ENCODE results near the gene ATXN2.

The ATXN2 gene

DNA sequence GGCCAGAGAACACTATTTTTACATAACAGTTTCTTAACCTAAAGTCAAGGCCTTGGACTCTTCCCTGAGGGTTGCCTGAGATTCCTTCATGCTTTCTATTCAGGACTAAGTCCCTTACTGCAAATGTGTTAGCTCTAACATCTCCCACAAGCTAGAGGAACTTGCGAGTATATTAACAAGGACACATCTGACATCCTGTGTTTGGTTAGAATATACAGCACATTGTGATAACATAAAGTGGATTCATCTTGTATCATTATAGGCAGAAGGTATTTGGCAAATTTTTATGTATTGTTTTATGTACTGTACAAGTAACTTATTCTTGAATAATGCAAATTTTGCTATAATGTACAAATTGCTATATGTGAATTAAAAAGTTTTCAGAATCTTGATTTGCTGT is 147.9 kb downstream of the ATXN2 start:
- DNase-seq (ENCODE audit: low read depth, low spot score), result no peak

DNA sequence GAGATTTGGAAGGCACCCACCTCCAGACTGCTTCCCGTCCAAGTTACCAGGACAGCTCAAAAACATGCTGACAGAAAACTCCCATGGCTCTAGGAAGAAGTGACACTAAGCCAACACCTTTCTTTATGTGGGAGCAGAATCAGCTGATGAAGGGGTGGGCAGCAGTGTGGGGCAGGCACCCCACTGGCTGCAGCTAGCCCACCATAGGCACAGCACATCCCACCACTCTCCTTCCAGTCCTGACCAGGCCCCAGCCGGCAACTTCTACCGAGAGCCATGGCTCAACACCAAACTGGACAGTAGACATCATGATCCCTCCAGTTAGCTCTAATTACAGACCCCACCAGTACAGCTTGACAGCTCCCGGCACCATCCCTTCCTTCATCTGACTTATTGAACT is 148.4 kb downstream of the ATXN2 start:
- DNase-seq (ENCODE audit: low read depth, low spot score), result no peak

DNA sequence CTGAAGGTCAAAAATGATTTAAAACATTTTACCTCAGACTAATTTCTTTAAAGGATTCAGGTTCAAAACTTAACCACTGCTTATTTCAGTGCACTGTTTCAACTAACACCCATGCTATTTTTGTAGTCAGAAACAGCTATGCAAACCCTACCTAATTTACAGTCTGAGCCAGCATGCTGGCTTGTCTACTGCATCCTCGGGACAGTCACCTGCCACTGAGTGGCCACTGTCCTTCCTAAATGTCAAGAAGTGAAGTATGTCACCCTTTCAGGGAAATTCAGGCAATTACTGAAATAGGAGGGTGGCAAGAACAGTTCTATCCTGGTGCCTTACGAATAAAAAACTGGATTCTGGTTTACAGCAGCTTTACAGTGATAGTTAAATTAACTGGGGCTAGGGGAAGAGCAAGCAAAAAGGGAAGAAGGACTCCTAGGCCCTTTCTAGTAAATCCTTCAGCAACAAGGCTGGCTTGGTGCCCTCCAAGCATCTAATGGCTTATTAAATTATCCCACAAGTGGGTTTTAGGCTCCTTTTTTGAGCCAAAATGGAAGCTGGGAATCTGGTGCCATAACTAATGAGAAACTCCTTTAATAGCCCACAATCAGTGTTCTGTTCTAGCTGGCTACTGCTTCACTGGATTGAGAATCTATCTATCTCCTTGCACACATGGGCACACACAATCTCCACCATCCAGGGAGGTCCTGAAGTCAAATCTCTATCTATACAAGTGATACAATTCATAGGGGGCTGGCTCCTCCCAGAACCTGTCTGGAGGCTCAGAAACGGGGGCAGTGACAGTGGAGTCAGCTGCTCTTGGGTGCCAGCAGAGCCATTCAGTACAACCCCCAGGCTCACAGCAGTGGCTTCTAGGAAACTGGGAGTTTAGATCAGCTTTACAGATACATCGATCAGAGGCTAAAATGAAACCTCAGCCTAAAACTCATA is 150.0 kb downstream of the ATXN2 start:
- DNase-seq (ENCODE audit: low read depth, low spot score), result no peak

GRCh38 chr12:111448266-111448830 is 150.8 kb downstream of the ATXN2 start:
- no peak for DNase-seq (ENCODE audit: low read depth, low spot score)

DNA sequence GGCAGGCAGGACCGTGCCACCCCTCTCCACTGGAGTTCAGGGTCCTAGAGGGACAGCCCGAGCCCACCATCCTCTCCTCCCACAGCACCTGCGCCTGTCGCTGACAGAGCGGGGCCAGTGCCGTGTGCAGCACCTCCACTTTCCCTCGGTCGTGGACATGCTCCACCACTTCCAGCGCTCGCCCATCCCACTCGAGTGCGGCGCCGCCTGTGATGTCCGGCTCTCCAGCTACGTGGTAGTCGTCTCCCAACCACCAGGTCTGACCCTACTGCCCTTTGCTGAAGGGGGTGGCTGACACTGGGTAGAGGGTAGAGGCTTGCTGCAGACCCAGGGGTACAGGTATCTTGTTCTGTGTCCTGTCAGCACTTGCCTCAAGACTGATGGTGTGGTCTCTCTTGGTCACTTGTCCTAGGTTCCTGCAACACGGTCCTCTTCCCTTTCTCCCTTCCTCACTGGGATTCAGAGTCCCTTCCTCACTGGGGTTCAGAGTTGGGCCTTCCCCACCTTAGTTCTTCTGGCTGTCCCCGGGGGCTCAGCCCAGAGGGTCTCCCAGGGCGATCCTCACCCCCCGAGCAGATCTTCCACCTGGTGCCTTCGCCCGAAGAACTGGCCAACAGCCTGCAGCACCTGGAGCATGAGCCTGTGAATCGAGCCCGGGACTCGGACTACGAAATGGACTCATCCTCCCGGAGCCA is 151.4 kb downstream of the ATXN2 start:
- no peak for DNase-seq (ENCODE audit: low read depth, low spot score)

GRCh38 chr12:111446631-111447570 is 152.2 kb downstream of the ATXN2 start:
- no peak for DNase-seq (ENCODE audit: low read depth, low spot score)

DNA sequence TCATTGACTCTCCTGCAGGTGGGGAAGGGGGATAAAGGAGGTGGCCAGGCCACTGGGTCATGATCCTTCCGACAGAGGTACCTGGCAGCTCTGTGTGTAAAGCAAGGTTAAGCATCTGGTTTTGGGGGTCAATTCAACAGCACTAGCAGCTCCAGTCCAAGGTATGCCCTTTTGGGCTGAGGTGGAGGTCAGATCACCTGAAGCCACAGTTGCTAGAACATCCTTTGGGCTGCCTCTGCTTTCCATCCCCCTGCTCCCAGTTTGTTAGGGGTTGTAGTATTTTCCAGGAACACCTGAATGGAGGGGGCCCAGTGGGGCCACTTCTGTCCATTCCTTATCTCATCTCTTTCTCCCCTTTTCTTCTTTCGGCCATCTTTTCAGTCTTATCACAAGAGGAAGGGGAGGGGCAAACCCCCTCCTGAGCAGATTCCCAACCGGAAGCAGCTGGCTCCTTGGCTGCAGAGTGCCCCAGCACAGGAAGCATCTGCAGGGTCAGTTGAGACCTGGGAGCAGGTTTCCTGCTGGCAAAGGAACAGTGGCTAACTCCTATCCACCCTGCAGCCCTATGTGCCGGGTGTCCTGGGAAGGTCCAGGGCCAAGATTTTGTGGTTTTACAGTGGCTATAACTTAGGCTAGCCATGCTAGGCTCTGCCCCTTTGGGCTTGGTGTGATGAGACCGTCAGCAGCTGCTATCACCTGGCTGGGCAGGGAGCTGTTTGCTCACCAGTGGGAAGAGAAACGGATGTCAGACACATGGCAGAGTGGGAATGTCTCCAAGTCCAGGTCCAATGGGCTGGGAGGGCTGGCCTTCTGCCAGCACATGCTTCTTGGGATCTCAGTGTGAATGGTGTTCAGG is 153.2 kb downstream of the ATXN2 start:
- no peak for DNase-seq (ENCODE audit: low read depth, low spot score)

DNA sequence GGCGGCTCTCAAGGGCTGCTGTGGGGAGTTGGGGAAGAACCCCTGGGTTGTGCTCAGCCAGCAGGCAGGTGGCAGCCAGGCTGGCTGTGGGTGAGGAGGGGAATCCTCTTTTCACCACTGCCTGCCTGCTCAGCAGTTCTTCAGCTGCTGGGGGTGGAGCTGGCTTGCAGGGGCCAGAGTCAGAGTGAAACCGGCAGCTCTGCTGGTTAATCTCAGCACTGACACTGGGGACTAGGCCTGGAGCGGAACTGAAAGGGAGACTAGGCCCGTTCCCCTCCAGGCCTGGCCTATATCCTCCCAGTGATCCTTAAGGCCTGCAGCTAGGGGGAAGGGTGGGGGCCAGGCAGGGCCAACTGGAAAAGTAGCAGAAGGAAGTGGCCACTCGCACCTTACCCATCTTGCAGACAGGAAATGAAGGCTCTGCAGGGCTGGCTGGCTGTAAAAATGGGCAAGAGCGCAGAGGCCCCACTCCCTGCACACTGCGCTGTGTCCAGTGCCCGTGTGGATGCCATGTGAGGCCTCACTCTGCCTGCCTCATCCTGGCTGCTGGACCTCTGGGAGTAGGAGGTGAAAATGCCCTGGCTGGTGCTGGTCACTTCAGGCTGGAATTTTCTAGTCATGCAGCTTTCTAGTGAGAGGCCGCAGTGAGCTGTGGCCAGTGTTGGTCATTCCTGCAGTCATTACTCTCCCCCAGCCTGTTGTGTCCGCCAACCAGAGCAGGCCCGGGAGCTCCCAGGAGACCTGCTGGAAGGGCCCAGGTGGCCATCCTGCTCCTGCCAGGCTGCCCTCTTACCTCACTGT is 154.0 kb downstream of the ATXN2 start:
- no peak for DNase-seq (ENCODE audit: low read depth, low spot score)

DNA sequence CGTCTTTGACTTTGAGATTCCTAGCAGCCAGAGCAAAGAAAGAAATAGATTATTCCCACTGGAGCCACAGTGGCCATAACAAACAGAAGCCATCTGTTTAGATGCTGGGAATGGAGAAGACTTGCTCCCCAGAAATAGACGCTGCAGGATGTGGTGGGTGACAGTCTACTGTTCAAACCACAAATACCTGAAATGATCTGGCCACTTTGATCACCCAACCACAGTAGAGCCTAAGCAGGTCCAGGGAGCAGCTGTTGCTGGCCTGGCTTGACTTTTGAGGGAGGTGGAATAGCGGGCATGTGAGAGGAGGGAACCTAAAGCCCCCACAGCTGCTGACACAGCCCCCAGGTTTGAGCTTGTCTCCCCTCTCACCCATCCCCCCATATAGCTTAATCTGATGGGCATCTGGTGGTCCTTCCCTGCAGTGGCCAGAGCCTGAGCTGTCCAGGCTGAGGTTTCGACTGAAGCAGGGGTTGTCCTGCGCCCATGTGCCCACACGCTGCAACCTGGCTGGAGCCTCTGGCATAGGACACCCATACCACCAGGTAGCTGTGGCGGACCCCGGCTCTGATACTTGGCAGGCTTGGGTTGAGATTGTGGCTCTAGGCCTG is 154.7 kb downstream of the ATXN2 start:
- no peak for DNase-seq (ENCODE audit: low read depth, low spot score)

GRCh38 chr12:111443586-111443985 is 155.5 kb downstream of the ATXN2 start:
- DNase-seq (ENCODE audit: low read depth, low spot score), result no peak

DNA sequence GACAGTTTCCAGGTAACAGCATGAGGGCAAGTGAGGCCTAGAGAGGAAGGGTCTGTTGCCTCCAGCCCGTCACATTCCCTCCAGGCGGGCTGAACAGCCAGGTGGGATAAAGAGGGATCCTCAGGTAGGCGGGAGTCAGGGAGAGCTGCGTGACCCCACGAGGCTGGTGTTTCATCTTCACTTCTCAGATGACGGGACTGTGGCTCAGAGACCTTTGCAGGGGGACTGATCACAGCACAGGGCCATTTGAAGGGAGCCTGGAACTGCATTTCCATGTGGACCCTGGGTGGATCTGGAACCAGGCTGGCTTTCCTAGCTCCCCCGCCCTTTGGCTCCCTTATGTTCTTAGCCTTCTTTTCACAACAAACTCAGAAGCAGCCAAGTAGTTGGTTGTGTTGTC is 156.0 kb downstream of the ATXN2 start:
- DNase-seq (ENCODE audit: low read depth, low spot score), result no peak

DNA sequence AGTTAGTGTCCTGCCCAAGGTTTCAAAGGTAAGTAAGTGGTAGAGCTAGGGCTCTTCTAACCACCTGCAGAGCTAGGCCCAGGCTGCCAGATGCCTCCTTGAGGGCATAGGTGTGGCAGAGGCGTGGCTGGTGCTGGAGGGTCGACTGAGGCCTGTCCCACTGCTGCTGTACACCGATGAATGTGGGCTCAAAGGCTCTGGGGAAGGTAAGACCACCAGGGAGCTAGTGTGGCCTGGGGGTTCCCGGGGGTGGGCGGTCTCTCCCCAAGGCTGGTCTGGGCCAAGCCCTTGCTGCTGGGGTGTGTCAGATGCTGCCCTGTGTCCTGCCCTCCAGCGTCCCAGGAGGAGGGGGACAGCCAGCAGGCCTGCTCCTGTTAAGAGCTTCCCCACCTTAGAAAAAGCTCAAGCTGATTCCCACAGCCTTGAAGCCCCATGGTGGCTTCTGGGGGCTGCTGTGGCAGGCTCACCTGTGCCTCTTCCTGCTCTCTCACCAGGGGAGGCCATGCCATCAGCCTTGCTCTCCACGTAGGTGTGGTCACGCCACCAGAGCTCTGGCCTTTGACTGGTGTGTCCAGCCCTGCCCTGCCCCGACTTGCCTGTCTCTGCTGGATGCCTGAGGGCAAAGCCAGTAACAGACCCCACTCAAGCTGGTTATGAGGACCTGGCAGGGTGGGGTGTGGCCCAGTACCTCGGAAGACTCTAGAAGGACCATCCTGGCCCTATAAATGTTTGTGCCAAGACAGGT is 156.6 kb downstream of the ATXN2 start:
- DNase-seq (ENCODE audit: low read depth, low spot score), result no peak

GRCh38 chr12:111441107-111441928 is 157.8 kb downstream of the ATXN2 start:
- DNase-seq (ENCODE audit: low read depth, low spot score), result no peak

DNA sequence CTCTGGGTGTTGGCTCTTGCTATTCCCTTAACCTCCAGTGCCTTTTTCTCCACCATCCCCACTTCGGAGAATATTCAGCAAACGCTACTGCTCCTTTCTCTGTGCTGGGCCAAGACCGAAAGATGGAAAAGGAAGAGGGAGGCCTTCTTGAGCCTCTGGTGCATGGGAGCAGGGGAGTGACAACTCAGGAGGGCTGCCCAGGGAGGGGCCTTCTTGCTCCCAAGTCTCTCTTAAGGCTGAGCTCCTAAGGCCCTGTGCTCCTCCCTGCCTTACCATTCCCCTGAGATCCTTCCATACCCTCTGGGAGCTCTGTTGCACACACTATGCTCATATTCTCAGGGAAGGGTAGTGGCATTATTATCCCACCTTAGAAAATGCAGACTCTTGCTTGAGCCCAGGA is 158.5 kb downstream of the ATXN2 start:
- no peak for DNase-seq (ENCODE audit: low read depth, low spot score)

GRCh38 chr12:111440152-111440551 is 159.0 kb downstream of the ATXN2 start:
- DNase-seq (ENCODE audit: low read depth, low spot score), result no peak

- no peak for DNase-seq (ENCODE audit: low read depth, low spot score)
Observed at GRCh38 chr12:111439657-111440151, 159.4 kb downstream of the ATXN2 start.

DNA sequence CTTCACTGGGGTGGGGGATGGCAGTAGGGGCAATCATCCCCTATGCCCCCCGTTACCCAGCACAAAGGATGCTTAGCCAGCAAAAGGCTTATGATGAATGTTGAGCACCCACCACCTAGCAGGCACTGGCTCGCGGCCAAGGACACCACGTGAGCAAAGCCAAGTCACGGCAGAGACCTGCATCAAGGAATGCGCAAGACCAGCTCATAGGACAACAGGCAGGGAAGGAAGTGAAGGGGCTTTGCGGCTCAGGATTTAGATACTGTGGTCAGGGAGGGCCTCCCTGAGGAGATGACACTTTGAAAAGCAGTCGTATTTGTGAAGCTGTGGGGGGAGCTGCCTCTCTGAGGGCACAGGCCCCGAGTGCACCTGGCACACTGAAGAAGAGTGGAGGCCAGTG is 160.6 kb downstream of the ATXN2 start:
- DNase-seq (ENCODE audit: low read depth, low spot score), result no peak

All from iPS DF 19.7 (cell line).